CD1c-positive myeloid dendritic cell (primary cell): Measurements from ENCODE around the gene KIF27.
"Not testable (repeated sequence)": the region's sequence is repeated elsewhere in the genome, so short reads cannot be mapped to it uniquely, and the experiment has no call there.

Source experiments
- DNase-seq: peaks from one replicate; pipeline ENCODE4 v3.0.0-alpha.2; 2016; ENCODE audit errors: extremely low spot score

KIF27 gene

DNA sequence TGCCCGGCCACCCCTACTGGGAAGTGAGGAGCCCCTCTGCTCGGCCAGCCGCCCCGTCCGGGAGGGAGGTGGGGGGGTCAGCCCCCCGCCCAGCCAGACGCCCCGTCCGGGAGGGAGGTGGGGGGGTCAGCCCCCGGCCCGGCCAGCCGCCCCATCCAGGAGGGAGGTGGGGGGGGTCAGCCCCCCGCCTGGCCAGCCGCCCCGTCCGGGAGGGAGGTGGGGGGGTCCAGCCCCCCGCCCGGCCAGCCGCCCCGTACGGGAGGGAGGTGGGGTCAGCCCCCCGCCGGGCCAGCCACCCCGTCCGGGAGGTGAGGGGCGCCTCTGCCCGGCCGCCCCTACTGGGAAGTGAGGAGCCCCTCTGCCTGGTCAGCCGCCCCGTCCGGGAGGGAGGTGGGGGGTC is 116.8 kb downstream of the KIF27 start:
- not testable (repeated sequence) for DNase-seq

DNA sequence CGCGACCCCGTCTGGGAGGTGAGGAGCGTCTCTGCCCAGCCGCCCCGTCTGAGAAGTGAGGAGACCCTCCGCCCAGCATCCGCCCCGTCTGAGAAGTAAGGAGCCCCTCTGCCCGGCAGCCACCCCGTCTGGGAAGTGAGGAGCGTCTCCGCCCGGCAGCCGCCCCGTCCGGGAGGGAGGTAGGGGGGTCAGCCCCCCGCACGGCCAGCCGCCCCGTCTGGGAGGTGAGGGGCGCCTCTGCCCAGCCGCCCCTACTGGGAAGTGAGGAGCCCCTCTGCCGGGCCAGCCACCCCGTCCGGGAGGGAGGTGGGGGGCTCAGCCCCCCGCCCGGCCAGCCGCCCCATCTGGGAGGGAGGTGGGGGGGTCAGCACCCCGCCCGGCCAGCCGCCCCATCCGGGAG is 117.3 kb downstream of the KIF27 start:
- not testable (repeated sequence) for DNase-seq

DNA sequence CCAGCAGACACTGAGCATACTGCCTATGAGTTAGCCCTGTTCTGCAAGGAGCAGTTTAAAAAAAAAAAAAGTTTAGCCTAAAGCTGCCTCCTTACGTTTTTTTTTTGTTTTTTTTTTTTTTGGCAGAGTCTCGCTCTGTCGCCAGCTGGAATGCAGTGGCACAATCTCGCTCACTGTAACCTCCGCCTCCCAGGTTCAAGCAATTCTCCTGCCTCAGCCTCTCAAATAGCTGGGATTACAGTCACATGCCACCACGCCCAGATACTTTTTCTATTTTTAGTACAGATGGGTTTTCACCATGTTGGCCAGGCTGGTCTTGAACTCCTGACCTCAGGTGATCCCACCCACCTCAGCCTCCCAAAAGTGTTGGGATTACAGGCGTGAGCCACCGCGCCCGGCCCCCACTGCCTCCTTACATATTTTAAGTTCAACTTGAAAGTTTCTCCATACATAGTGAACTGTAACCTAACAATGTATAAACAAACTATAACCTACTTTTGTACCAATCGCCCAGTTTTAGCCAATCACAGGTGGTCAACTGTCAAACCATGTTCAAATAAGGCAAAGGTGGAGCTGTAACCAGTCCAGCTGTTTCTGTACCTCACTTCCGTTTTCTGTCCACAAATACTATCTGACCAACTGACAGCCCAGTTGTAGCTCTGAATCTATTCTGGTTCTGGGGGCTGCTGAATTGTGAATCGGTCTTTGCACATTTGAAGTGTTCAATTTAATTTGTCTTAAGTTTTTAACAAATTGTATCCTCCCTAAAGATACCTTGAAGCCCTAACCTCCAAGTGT is 120.8 kb downstream of the KIF27 start:
- DNase-seq: no peak

DNA sequence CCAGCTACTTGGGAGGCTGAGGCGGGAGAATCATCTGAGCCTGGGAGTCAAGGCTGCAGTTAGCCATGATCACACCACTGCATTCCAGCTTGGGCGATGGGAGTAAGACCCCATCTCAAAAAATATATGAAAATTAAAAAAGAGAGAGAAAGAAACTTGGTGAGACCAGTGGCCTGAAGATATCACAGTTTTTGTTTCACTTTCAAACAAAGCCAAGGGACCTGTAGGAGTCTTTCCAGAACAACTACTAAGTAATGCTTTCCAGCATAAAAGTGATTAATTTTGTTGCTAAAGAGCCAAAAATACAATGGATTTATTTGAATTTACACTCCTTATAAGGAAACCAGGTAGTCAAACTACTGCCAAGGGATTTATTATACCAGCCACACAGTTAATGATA is 127.2 kb downstream of the KIF27 start:
- DNase-seq: no peak

DNA sequence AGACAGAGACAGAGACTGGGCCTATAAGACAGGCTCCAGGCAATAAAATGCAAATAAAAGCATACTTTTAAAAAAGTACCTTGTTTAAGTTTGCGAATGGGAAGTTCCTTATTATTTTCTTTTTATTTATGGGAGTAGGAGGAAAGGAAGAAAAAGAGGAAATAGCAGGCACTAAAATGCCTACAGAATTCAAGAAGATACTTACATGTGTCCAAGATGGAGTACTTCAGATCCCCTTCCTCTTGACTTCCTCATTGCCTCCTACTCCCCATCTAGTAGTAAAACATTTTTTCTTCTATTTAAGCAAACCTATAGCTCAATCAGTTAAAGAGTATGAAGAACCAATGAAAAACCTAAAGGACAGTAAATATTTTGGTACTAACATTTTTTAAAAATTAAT is 128.5 kb downstream of the KIF27 start:
- DNase-seq: peak; percentile 3
